Stimulated activated CD8-positive, alpha-beta memory T cell treated with anti-CD3 and anti-CD28 coated beads, Interleukin-2, amount 100 ng/mL, for 1 hour (primary cell): ENCODE measurements around the gene PARD3B.

ENCODE experiments used
- DNase-seq, 2 donors: peaks; one replicate each; pipeline ENCODE4 v3.0.0-alpha.2; 2020; ENCODE audit warnings: low read depth in 2 of 2

Gene PARD3B

GRCh38 chr2:205496370-205496769, 951.1 kb downstream of the PARD3B start:
- DNase-seq: no peak

- DNase-seq: no peak
Observed at GRCh38 chr2:205496772-205497171, 951.5 kb downstream of the PARD3B start.

GRCh38 chr2:205499006-205499405, 953.7 kb downstream of the PARD3B start:
- DNase-seq: no peak

- no peak for DNase-seq
Observed at GRCh38 chr2:205500065-205500464, 954.8 kb downstream of the PARD3B start.

GRCh38 chr2:205500951-205501350, 955.7 kb downstream of the PARD3B start:
- DNase-seq: no peak

- no peak for DNase-seq
Observed at GRCh38 chr2:205501826-205502225, 956.6 kb downstream of the PARD3B start.

- DNase-seq: no peak
Observed at GRCh38 chr2:205505371-205505770, 960.1 kb downstream of the PARD3B start.

- no peak for DNase-seq
Observed at GRCh38 chr2:205509655-205510054, 964.4 kb downstream of the PARD3B start.

GRCh38 chr2:205510345-205510744, 965.1 kb downstream of the PARD3B start:
- no peak for DNase-seq

- DNase-seq: no peak
Observed at GRCh38 chr2:205511221-205511620, 965.9 kb downstream of the PARD3B start.

GRCh38 chr2:205511641-205512040, 966.4 kb downstream of the PARD3B start:
- DNase-seq: no peak

GRCh38 chr2:205520311-205520710, 975.0 kb downstream of the PARD3B start:
- no peak for DNase-seq

- no peak for DNase-seq
Observed at GRCh38 chr2:205524656-205525055, 979.4 kb downstream of the PARD3B start.

GRCh38 chr2:205527801-205528200, 982.5 kb downstream of the PARD3B start:
- no peak for DNase-seq

- DNase-seq: no peak
Observed at GRCh38 chr2:205531072-205531471, 985.8 kb downstream of the PARD3B start.

GRCh38 chr2:205531489-205532148, 986.3 kb downstream of the PARD3B start:
- no peak for DNase-seq

GRCh38 chr2:205535001-205535400, 989.7 kb downstream of the PARD3B start:
- no peak for DNase-seq

- DNase-seq: no peak
Observed at GRCh38 chr2:205539603-205540002, 994.3 kb downstream of the PARD3B start.

GRCh38 chr2:205540036-205540435, 994.8 kb downstream of the PARD3B start:
- DNase-seq: no peak

GRCh38 chr2:205543262-205543843, 998.1 kb downstream of the PARD3B start:
- no peak for DNase-seq

- DNase-seq: no peak
Observed at GRCh38 chr2:205543937-205544702, 998.8 kb downstream of the PARD3B start.

- no peak for DNase-seq
Observed at GRCh38 chr2:205545971-205546816, 1000.9 kb downstream of the PARD3B start.
